HG02623 (cell line): Measurements from ENCODE around the gene THTPA.

ENCODE experiments used
- ATAC-seq: cut with Tn5 transposase; IDR thresholded peaks from one replicate; pipeline ENCODE4 v1.9.1; 2021; ENCODE audit warnings: moderate library complexity; ENCODE audit not compliant: unreplicated experiment

The THTPA gene

GRCh38 chr14:23566778-23567185 lies 10.7 kb downstream of the THTPA start:
- ATAC-seq = no peak

DNA sequence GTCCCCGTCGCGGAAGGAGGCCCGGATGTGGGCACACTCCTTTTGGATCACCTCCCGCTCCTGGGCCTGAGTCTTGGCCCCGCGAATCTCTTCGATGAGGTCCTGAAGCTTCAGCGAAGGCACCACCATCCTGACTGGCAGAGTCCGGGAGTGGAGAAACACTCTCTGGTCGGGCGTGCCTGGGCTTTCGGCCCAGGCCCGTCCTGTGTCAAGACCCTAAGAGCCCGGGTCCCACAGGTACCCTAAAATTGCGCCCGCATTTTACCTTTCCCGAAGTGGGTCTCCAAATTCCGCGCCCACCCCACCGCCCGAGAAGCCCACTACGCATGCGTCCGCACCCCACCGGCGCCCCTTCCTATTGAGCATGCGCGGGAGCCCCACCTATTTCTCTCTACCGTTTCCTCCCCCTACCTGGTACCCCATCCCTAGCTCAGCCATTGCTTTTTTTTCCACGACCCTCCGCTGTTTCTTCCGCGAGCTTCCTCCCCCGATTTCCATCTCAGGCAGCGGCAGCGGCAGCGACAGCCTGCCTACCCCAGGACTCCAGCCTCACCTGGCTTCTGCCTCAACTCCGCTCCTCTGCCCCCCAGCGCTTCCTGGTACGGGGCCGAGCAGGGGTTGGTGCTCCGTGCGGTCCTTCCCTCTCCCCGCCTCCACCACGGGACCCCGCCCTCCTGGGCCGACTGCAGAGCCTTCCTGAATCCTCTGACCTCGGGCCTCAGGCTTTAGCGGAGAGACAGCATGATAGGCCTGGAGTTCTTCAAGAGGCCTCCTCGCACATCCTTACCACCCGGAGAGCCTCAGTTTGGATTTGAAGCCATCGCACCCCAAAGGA lies 11.3 kb downstream of the THTPA start, which contains the start of gene AP1G2:
AP1G2 (minus strand) TSS at position 606 of the 835 bp plus-strand sequence; CDS start at position 129, 477 bp downstream.
- ATAC-seq = peak; percentile 76

GRCh38 chr14:23568021-23568599 lies 12.0 kb downstream of the THTPA start:
- no peak for ATAC-seq

- ATAC-seq = no peak
These were observed 12.7 kb downstream of the THTPA start for GRCh38 chr14:23568600-23569331.

DNA sequence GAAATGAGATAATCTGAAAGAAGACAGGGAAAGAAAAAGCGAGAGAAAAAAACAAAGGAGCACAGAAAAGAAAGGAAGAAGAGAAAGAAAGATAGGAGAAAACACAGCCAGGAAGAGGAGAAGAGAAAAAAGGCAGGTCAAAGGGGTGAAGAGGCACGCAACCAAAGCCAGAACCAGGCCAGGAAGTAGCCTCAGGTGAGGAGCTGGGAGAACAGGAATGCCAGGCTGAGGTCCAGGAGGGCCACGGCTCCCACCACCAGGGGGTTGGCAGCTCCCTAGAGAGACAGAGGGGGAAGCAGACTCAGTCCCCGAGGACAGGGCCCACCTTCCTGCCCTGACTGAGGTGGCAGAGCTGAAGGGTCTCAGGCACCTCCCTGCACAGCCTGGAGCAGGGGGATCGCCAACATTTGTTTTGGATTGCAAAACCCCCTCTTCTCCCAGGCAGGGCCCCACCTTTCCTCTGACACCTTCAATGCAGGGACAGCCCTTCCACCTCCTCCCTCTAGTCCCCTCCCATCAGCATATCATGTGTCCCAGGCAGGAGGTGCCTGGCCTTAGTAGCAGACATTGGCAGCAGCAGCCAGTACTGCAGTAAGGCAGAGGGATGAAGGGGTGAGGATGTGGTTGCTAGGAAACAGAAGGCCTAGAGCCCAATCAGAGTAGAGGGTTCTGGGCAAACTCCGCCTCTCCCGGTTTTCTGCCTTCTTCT lies 13.5 kb downstream of the THTPA start:
- no peak for ATAC-seq

DNA sequence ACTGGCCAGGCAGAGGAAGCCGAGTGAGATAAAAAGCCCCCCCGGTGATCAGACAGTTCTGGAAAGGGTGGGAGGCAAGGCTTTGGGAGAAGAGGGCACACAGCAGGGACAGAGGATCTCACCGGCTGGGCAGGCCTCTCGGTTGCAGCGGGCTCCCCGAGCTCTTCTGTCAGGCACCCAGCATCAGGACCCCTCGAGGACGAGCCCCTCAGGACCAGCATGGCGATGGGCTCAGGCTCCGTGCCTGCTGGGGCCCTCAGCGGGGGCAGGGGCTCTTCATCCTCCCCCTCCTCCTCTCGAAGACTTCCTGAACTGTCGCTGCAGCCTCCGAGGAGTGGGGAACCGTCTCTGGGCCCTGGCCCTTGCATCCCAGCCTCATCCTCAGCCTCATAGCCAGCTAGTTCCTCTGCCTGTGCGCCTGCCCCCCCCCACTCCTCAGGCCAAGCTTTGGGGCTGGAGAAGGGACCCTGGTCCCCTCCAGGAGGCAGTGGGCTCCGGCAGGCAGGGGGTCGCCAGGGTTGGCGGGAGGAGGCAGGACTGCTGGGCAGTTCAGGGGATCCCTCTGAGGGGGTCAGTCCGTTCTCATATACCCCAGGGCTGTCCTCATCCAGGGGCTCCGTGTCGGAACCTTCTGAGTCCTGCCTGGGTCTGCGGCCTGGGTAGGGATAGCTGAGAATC lies 14.9 kb downstream of the THTPA start:
- no peak for ATAC-seq

DNA sequence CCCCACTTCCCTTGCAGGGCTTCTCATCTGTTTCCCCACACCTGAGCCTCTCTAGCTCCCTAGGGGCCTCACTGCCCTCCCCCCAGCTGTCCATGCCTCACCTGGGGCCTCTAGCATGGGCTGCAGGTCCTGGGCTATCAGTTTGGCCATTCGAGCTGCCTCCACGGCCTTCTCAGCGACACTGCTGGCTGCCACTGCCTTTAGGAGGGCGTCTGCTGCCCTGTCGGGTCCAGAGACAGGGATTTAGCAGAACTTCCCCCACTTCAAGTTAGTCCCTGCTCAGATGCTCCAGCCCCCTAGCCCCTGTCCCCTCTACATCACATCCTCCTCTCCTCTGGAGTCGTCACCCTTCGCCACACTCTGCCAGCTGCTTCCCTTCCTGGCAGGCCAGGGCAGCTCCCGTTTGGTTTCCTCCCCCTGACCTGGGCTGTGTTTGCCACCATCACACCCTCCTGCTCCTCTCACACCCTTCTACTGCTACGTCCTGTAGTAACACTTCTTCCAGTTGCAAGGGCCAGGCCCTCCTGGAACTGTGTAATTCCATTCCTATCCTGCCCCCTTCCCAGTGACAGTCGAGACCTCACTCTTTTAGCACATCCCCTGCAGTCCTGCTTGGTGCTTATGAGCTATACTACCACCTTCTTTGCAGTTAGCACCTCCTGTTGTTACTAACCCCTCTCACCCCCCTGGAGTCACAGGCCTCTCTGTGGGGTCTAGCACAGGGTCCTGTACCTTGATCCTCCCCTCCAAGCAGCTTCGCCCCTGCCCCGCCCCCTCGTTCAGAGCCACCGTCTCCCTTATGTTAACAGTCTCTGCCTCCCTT lies 15.8 kb downstream of the THTPA start:
- no peak for ATAC-seq

- no peak for ATAC-seq
These were observed 16.4 kb downstream of the THTPA start for GRCh38 chr14:23572524-23572828.

- no peak for ATAC-seq
These were observed 16.8 kb downstream of the THTPA start for GRCh38 chr14:23572836-23573235.

DNA sequence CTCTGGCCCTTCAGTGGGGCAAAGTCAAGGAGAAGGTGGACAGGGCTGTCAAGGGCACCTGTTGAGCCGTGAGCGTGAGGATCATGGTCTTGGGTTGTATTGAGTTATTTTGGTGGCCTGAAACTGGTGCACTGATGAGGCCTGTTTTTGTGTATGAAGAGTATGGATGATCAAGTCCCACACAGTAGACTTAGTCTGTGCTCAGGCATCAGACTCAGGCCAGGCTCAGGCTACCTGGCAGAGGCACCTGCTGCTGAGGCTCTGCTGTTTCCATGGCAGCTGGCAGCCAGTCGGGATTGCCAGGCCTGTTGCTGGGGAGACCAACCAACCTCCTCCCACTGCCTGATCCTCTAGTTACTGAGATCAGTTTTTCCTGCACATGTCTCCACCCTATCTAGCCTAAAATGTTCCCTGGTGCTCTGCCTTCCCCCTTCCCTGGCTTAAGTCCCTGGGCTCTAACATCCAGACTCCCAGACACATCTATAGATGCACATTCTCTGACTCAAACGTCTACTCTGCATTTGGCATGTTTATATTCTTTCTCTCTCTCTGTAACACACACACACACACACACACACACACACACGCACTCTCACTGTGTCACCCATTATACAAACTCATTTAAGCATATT lies 17.4 kb downstream of the THTPA start:
- no peak for ATAC-seq

DNA sequence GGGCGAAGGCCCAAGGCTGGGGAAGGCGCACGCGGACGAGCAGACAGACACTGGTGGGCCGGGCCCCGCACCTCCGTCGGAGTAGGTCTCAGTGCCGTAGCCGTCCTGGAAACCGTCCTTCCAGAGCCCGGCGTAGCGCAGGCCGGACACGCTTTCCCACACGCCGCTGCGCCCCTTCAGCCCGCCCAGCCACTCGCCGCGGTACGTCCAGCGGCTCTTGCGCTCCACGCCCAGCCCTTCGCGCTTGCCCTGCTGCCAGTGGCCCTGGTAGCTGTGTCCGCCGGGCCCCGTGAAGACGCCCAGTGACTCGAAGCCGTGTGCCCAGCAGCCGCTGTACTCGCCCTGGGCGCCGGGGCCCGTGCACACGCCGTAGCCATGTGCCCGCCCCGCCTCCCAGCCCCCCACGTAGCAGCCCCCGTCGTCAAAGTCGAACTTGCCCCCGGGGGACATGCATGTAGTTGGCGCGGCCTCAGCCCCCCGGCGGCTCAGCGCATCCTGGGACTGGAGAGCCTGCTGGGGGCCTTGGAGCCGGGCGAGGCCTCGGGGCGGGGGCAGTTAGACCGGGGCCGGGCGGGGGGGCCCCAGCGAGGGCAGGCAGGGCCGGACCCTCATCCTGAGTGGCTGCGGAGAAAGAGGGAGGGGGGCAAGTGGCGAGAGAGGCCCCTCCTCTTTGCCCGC lies 21.1 kb downstream of the THTPA start:
- ATAC-seq = no peak

DNA sequence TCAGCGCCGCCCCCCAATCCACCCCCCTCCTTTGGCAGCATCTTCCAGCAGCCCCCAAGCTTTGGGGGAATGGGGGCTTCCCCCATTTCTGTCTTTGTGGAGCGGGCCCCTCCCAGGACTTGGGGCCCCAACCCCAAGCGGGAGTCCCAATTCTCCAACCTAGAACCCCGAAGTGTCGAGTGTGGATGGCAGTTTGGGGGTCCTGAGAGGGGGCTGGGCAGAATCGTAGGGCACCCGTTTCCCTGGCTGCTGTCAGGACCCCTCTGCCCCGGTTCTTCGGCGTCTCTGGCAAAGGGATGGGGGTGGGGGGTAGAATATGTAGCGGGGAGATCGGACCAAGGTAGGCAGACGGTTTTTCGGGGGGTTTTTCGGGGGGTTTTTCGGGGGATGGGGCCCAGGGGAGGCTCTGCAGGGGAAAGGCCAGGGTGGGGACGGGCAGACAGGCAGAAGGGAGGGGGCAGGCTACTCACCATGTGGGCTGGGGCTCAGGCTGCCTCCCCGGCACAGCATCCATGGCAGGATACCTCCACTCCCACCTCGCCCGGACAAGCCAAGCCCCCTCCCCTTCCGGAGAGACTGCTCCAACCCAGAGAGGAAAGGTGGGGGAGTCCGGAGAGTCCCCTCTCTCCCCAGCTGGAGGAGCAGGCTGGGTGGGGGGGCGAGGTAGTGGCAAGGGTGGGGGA lies 21.8 kb downstream of the THTPA start:
- no peak for ATAC-seq

- no peak for ATAC-seq
These were observed 22.7 kb downstream of the THTPA start, which contains the start of gene JPH4 for GRCh38 chr14:23578560-23579310. JPH4 (minus strand) TSS chr14:23578790; CDS start chr14:23577453, 1,337 bp downstream.

DNA sequence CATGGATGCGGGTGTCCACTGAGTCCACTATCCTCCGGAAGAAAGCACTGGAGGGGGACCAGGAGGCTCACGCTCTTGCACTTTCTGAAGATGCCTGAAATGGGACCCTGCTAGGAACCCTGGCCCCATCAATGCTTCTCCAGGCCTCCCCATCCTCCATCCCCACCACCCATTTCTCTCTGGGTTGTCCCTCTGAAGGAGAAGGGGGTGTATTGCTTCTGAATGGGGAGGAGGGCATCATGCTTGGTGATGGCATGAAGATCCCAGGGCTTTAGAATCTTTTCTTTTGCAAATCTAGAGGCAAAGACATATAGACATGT lies 23.2 kb downstream of the THTPA start:
- no peak for ATAC-seq

GRCh38 chr14:23579739-23580138 lies 23.7 kb downstream of the THTPA start:
- no peak for ATAC-seq

DNA sequence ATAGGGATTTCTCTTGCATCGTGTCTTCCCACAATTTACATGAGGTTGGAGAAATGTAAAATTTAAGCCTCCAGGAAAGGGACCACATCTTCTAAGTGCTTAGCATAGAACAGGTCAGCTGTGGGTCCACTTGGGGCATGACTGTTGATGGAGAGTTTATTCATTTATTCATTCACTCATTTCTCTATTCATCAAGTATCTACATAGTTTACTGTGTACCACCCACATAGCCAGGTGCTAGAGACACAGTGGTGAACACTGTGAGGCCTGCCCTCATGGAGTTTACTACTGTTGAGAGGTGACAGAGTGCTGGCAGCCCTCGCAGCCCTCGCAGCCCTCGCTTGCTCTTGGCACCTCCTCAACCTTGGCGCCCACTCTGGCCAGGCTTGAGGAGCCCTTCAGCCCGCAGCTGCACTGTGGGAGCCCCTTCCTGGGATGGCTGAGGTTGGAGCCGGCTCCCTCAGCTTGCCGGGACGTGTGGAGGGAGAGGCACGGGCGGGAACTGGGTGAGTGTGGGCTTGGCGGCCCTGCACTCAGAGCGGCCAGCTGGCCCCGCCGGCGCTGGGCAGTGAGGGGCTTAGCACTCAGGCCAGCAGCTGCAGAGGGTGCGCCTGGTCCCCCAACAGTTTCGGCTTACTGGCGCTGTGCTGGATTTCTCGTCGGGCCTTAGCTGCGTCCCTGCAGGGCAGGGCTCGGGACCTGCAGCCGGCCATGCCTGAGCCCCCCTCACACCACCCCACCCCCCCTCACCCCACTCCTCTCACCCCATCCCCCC lies 24.3 kb downstream of the THTPA start:
- no peak for ATAC-seq

- no peak for ATAC-seq
These were observed 24.8 kb downstream of the THTPA start for GRCh38 chr14:23580948-23581281.
